ENCODE measurements around the gene SEL1L3. TPM values are rescaled to one million over a fixed set of nuclear protein-coding genes. Genes with fewer than 3 reads are reported as not detected.

Gene SEL1L3
- total RNA-seq, 1 donor = 83.6 TPM

GRCh38 chr4:25702848-25703247 is 159.9 kb downstream of the SEL1L3 start:
- H3K9me3 ChIP-seq (ENCODE audit: low read depth, low read length) = no peaks in the 10 kb centered on the region
- H3K4me2 ChIP-seq (ENCODE audit: insufficient read depth, low read length) = no peak overlapping the region
- TF ChIP-seq CTCF (IDR thresholded peaks at IDR 0.05; ENCODE audit: extremely low read depth, low read depth, low read length) = peak; percentile 22
- peaks cover 9% of the 10 kb centered on the region for H3K4me1 ChIP-seq (ENCODE audit: insufficient read depth, low read length)
- no peaks in the 10 kb centered on the region for H4K20me1 ChIP-seq (ENCODE audit: insufficient read depth, low read length)
- H2AFZ ChIP-seq (ENCODE audit: low read length) = no peak overlapping the region
- H3K79me2 ChIP-seq (ENCODE audit: insufficient read depth, low read length) = no peaks in the 10 kb centered on the region
- peaks cover 4% of the 10 kb centered on the region for H3K27me3 ChIP-seq (ENCODE audit: insufficient read depth, low read length)
- H3K36me3 ChIP-seq (ENCODE audit: insufficient read depth, low read length) = no peaks in the 10 kb centered on the region
- H3K4me3 ChIP-seq (ENCODE audit: insufficient read depth, low read length) = no peak overlapping the region
- DNase-seq (ENCODE audit: insufficient read length, low spot score, missing footprints) = no peak
- no peak overlapping the region for H3K27ac ChIP-seq (ENCODE audit: low read depth, low read length)

- Histone ChIP-seq H3K9me3 (ENCODE audit: low read depth, low read length) (no peaks in the 10 kb centered on the region), H3K4me1 (ENCODE audit: insufficient read depth, low read length) (peaks cover 9% of the 10 kb centered on the region), H3K4me3 (ENCODE audit: insufficient read depth, low read length) (no peak overlapping the region), H3K79me2 (ENCODE audit: insufficient read depth, low read length) (no peaks in the 10 kb centered on the region), H2AFZ (ENCODE audit: low read length) (no peak overlapping the region), H3K27ac (ENCODE audit: low read depth, low read length) (no peak overlapping the region), H3K4me2 (ENCODE audit: insufficient read depth, low read length) (no peak overlapping the region), H3K27me3 (ENCODE audit: insufficient read depth, low read length) (peaks cover 5% of the 10 kb centered on the region), H4K20me1 (ENCODE audit: insufficient read depth, low read length) (no peaks in the 10 kb centered on the region), H3K36me3 (ENCODE audit: insufficient read depth, low read length) (no peaks in the 10 kb centered on the region)
- no peak for DNase-seq (ENCODE audit: insufficient read length, low spot score, missing footprints)
- TF ChIP-seq CTCF (IDR thresholded peaks at IDR 0.05; ENCODE audit: extremely low read depth, low read depth, low read length) = no peak
Measured at GRCh38 chr4:25700661-25701060, 162.1 kb downstream of the SEL1L3 start.

- no peak for DNase-seq (ENCODE audit: insufficient read length, low spot score, missing footprints)
- TF ChIP-seq CTCF (IDR thresholded peaks at IDR 0.05; ENCODE audit: extremely low read depth, low read depth, low read length) = no peak
- H3K27ac ChIP-seq (ENCODE audit: low read depth, low read length) = no peak overlapping the region
- no peaks in the 10 kb centered on the region for H4K20me1 ChIP-seq (ENCODE audit: insufficient read depth, low read length)
- no peaks in the 10 kb centered on the region for H3K4me1 ChIP-seq (ENCODE audit: insufficient read depth, low read length)
- no peak overlapping the region for H2AFZ ChIP-seq (ENCODE audit: low read length)
- no peak overlapping the region for H3K4me2 ChIP-seq (ENCODE audit: insufficient read depth, low read length)
- H3K79me2 ChIP-seq (ENCODE audit: insufficient read depth, low read length) = no peaks in the 10 kb centered on the region
- no peak overlapping the region for H3K4me3 ChIP-seq (ENCODE audit: insufficient read depth, low read length)
- H3K36me3 ChIP-seq (ENCODE audit: insufficient read depth, low read length) = no peaks in the 10 kb centered on the region
- peaks cover 7% of the 10 kb centered on the region for H3K27me3 ChIP-seq (ENCODE audit: insufficient read depth, low read length)
- H3K9me3 ChIP-seq (ENCODE audit: low read depth, low read length) = no peaks in the 10 kb centered on the region
Measured at GRCh38 chr4:25697516-25697915, 165.3 kb downstream of the SEL1L3 start.

Small RNA genes within 50 kb of the gene (small RNA-seq; reads per million reads assigned to genes)
- not detected for gene MTND4LP22

Other genes starting within 250 kb of the SEL1L3 start
- gene SLC34A2, start 207.1 kb downstream of the SEL1L3 start, total RNA-seq = not detected in 2 replicates
- gene SMIM20, start 51.2 kb upstream of the SEL1L3 start, total RNA-seq = 34.7 and 41.3 TPM in 2 replicates

Data from osteoblast (primary cell).